GM23338 (cell line): ENCODE data around the gene EPHB3.

Experiments
- CREB1 ChIP-seq: fragments of 250-450 bp; sonication (Bioruptor Pico); IDR thresholded peaks from 2 replicates; pipeline ENCODE4 v1.5.0; 2020; ENCODE audit warnings: low read depth, mild to moderate bottlenecking, moderate library complexity
- EZH2 ChIP-seq: fragments of 200-600 bp; sonication (generic); IDR thresholded peaks from one replicate; pipeline ENCODE4 v1.8.0; 2017; ENCODE audit warnings: antibody characterized with exemption, mild to moderate bottlenecking, low read depth; ENCODE audit not compliant: unreplicated experiment
- EZH2phosphoT487 ChIP-seq: fragments of 200-600 bp; sonication (generic); IDR thresholded peaks from one replicate; pipeline ENCODE4 v1.8.1; 2018; ENCODE audit warnings: antibody characterized with exemption; ENCODE audit not compliant: unreplicated experiment
- JUNB ChIP-seq: IDR thresholded peaks from one replicate; pipeline ENCODE4 v1.6.1; 2016; ENCODE audit warnings: antibody characterized with exemption; ENCODE audit not compliant: unreplicated experiment
- POLR2AphosphoS5 ChIP-seq: IDR thresholded peaks from 2 replicates; pipeline ENCODE4 v1.6.1; 2016; ENCODE audit warnings: antibody characterized with exemption, low read depth
- REST ChIP-seq: IDR thresholded peaks from one replicate; pipeline ENCODE4 v1.6.1; 2018; ENCODE audit warnings: antibody characterized with exemption; ENCODE audit not compliant: unreplicated experiment
- STAT1 ChIP-seq: IDR thresholded peaks from one replicate; pipeline ENCODE4 v1.6.1; 2016; ENCODE audit warnings: antibody characterized with exemption; ENCODE audit not compliant: unreplicated experiment
- TF ChIP-seq, protein P1 (sequence below), 2 experiments: fragments of 200-600 bp in 1 of 2; sonication (generic) in 1 of 2; conservative IDR thresholded peaks; 2 replicates each; pipeline versions ENCODE4 v1.5.1 to v1.6.1; 2016 to 2017; ENCODE audit warnings: antibody characterized with exemption in 2 of 2, low read depth in 2 of 2, mild to moderate bottlenecking in 2 of 2, moderate library complexity in 1 of 2
- TF ChIP-seq, protein P2 (sequence below): IDR thresholded peaks from 2 replicates; pipeline ENCODE4 v1.6.1; 2016; ENCODE audit warnings: antibody characterized with exemption

DNA sequence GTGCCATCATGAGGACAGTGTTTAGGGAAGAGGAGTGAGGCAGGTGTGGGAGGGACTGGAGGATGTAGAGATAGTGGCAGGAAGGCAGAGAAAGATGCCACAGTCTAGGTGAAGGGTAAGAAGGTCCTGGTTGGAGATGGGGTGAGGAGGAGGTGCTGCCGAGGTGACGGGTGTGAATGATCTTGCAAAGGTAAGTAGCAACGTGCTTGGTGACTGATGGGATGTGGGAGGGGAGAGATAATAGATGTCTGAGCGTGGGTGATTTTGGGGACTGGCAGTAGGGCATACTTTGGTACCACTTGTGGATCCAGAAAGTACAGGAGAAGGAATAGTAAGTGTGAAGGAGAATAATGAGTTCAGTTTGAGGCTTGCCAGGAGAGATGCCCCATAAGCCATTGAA is 27.2 kb downstream of the EPHB3 start:
- TF ChIP-seq, protein P1, sequence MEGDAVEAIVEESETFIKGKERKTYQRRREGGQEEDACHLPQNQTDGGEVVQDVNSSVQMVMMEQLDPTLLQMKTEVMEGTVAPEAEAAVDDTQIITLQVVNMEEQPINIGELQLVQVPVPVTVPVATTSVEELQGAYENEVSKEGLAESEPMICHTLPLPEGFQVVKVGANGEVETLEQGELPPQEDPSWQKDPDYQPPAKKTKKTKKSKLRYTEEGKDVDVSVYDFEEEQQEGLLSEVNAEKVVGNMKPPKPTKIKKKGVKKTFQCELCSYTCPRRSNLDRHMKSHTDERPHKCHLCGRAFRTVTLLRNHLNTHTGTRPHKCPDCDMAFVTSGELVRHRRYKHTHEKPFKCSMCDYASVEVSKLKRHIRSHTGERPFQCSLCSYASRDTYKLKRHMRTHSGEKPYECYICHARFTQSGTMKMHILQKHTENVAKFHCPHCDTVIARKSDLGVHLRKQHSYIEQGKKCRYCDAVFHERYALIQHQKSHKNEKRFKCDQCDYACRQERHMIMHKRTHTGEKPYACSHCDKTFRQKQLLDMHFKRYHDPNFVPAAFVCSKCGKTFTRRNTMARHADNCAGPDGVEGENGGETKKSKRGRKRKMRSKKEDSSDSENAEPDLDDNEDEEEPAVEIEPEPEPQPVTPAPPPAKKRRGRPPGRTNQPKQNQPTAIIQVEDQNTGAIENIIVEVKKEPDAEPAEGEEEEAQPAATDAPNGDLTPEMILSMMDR (conservative IDR thresholded peaks at IDR 0.05; ENCODE audit: low read depth in 2 of 2): no peak
- TF ChIP-seq EZH2phosphoT487 (no peak), POLR2AphosphoS5 (no peak), EZH2 (no peak), JUNB (no peak), REST (no peak), CREB1 (no peak), STAT1 (no peak)
- TF ChIP-seq, protein P2, sequence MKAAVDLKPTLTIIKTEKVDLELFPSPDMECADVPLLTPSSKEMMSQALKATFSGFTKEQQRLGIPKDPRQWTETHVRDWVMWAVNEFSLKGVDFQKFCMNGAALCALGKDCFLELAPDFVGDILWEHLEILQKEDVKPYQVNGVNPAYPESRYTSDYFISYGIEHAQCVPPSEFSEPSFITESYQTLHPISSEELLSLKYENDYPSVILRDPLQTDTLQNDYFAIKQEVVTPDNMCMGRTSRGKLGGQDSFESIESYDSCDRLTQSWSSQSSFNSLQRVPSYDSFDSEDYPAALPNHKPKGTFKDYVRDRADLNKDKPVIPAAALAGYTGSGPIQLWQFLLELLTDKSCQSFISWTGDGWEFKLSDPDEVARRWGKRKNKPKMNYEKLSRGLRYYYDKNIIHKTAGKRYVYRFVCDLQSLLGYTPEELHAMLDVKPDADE: no peak
